K562 (cell line): ENCODE measurements around the gene ANKRD65. TPM values are rescaled to one million over a fixed set of nuclear protein-coding genes. Genes with fewer than 3 reads are reported as not detected.

Experiments
- ATF1 ChIP-seq, 2 experiments: fragments of 450-650 bp in 1 of 2; IDR thresholded peaks; 2 replicates each; pipeline ENCODE4 v1.6.1; 2016; ENCODE audit warnings: missing compliant biosample characterization in 1 of 2, missing genetic modification characterization in 1 of 2
- CBX2 ChIP-seq: fragments of 200-600 bp; sonication (generic); IDR thresholded peaks from one replicate; pipeline ENCODE4 v1.6.1; 2012; ENCODE audit warnings: mild to moderate bottlenecking, low read length, inconsistent platforms; ENCODE audit not compliant: insufficient read depth, poor library complexity, severe bottlenecking
- CHD2 ChIP-seq: IDR thresholded peaks from 2 replicates; pipeline ENCODE4 v1.6.1; 2011; ENCODE audit warnings: low read depth, low read length
- HNRNPUL1 ChIP-seq: fragments of 200-400 bp; formaldehyde crosslinking; IDR thresholded peaks from 2 replicates; pipeline ENCODE4 v1.6.1; 2017; ENCODE audit warnings: low read length
- NFIX ChIP-seq: fragments of 250-450 bp; sonication (Bioruptor Pico); IDR thresholded peaks from 2 replicates; pipeline ENCODE4 v1.4.0; 2020; ENCODE audit warnings: low read depth, mild to moderate bottlenecking, moderate library complexity
- RB1 ChIP-seq: fragments of 450-650 bp; IDR thresholded peaks from 2 replicates; pipeline ENCODE4 v1.6.1; 2017; ENCODE audit warnings: low read depth, mild to moderate bottlenecking
- TCF7L2 ChIP-seq: fragments of 150-350 bp; IDR thresholded peaks from 2 replicates; pipeline ENCODE4 v1.6.1; 2016; ENCODE audit warnings: low read depth, mild to moderate bottlenecking, low read length, moderate library complexity
- ZBTB7A ChIP-seq: IDR thresholded peaks from 2 replicates; pipeline ENCODE4 v1.6.1; 2011; ENCODE audit warnings: low read depth, mild to moderate bottlenecking, low read length, moderate library complexity, borderline replicate concordance; ENCODE audit not compliant: control insufficient read depth
- ZNF224 ChIP-seq: sonication (generic); formaldehyde crosslinking; IDR thresholded peaks from 2 replicates; pipeline ENCODE4 v1.8.0; 2022; ENCODE audit warnings: mild to moderate bottlenecking, missing genetic modification reagents
- ZNF695 ChIP-seq: fragments of 450-650 bp; formaldehyde crosslinking; IDR thresholded peaks from 2 replicates; pipeline ENCODE4 v1.4.0; 2020; ENCODE audit warnings: mild to moderate bottlenecking, moderate library complexity
- polyA plus RNA-seq, 8 experiments: library from polyadenylated mRNA; depleted of rRNA in 4 of 8; stranded (reverse) in 5 of 8; unstranded in 3 of 8; fragments of >200 nt; fragmentation: Nextera tagmentation in 2 of 8; fragmentation: Illumina TruSeq in 1 of 8; extraction: Ambion mirVana in 2 of 8; extraction: Trizol in 1 of 8; gene quantifications; 2 replicates each; pipeline versions ENCODE4 v1.2.1 to v1.2.3, GENCODE V29; 2011 to 2014; ENCODE audit warnings: inconsistent platforms in 1 of 8, missing spikeins in 1 of 8
- total RNA-seq, 7 experiments: library from RNA; depleted of rRNA in 6 of 7; stranded (reverse); fragments of >200 nt in 6 of 7; fragmentation: Illumina TruSeq in 2 of 7; extraction: Trizol in 2 of 7; gene quantifications; 2 replicates each; pipeline versions ENCODE4 v1.2.1 to v1.2.3, GENCODE V29; 2011 to 2021; ENCODE audit warnings: low replicate concordance in 1 of 7
- TF ChIP-seq, protein P1 (sequence below): fragments of 250-450 bp; sonication (Bioruptor Pico); IDR thresholded peaks from 2 replicates; pipeline ENCODE4 v1.9.0; 2021; ENCODE audit warnings: mild to moderate bottlenecking, inconsistent platforms
- TF ChIP-seq, protein P2 (sequence below): sonication (generic); formaldehyde crosslinking; IDR thresholded peaks from 2 replicates; pipeline ENCODE4 v1.5.0; 2020; ENCODE audit warnings: missing genetic modification reagents
- TF ChIP-seq, protein P3 (sequence below), 2 experiments: fragments of 450-650 bp in 1 of 2; sonication (generic) in 1 of 2; formaldehyde crosslinking; conservative IDR thresholded peaks; 2 replicates each; pipeline versions ENCODE4 v1.4.0 to v1.8.1; 2020 to 2022; ENCODE audit warnings: mild to moderate bottlenecking in 1 of 2, missing genetic modification reagents in 1 of 2
- TF ChIP-seq, protein P4 (sequence below): sonication (generic); formaldehyde crosslinking; IDR thresholded peaks from 2 replicates; pipeline ENCODE4 v1.8.0; 2023; ENCODE audit warnings: mild to moderate bottlenecking, missing genetic modification reagents
- TF ChIP-seq, protein P5 (sequence below): fragments of 250-450 bp; sonication (Bioruptor Pico); IDR thresholded peaks from 2 replicates; pipeline ENCODE4 v1.5.0; 2021
- TF ChIP-seq, protein P6 (sequence below): sonication (generic); formaldehyde crosslinking; IDR thresholded peaks from 2 replicates; pipeline ENCODE4 v1.8.1; 2022; ENCODE audit warnings: missing genetic modification reagents
- TF ChIP-seq, protein P7 (sequence below): conservative IDR thresholded peaks from 2 replicates; pipeline ENCODE4 v1.6.1; 2011; ENCODE audit warnings: low read depth, mild to moderate bottlenecking, low read length; ENCODE audit not compliant: control insufficient read depth

The ANKRD65 gene
- total and polyA plus RNA-seq, 9 of the 15 experiments (the other 6 are each of a cell fraction or from before 2014, with no cell fraction given) = not detected

DNA sequence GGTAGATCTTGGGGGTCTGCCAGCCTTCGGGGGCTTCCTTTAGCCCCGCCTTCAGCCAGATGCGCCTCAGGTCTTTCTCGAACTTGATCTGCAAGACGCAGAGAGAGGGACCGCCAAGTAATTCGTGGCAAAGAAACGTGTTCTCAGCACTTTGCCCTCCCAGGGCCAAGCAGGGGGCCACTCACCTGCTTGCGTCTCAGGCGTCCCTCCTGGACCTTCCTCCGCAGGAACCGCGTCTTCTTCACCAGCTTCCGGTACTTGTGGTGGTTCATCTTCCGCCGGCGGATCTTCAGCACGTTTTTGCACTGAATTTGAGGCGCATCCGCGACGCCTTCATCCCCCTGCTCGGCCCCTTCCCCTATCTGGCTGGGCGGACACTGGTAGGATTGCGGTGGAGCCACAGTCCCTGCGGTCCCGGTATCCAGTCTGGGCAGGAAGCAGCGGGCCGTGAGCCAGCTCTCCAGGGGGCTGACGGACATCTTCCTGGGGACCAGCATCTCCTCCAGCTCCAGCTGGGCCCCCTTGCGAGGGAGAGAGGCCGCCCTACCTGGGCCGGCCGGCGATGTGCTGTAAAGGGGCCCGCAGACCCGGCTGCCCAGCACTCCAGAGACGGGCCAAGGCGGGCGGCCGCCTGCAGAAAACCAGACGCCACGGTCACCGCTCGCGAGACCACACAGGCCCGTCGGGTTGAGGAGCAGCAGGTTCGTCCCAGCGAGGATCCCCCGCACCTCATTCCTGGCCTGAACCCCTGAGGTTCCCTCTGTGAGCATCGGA, 47.1 kb downstream of the ANKRD65 start (continued):
- TF ChIP-seq, protein P1, sequence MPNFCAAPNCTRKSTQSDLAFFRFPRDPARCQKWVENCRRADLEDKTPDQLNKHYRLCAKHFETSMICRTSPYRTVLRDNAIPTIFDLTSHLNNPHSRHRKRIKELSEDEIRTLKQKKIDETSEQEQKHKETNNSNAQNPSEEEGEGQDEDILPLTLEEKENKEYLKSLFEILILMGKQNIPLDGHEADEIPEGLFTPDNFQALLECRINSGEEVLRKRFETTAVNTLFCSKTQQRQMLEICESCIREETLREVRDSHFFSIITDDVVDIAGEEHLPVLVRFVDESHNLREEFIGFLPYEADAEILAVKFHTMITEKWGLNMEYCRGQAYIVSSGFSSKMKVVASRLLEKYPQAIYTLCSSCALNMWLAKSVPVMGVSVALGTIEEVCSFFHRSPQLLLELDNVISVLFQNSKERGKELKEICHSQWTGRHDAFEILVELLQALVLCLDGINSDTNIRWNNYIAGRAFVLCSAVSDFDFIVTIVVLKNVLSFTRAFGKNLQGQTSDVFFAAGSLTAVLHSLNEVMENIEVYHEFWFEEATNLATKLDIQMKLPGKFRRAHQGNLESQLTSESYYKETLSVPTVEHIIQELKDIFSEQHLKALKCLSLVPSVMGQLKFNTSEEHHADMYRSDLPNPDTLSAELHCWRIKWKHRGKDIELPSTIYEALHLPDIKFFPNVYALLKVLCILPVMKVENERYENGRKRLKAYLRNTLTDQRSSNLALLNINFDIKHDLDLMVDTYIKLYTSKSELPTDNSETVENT (CRISPR knock-in tag) = 0 out of 2 replicates have a peak, but pooled peaks have one; percentile 8
- TF ChIP-seq TCF7L2 = no peak
- no peak for TF ChIP-seq NFIX
- TF ChIP-seq, protein P2, sequence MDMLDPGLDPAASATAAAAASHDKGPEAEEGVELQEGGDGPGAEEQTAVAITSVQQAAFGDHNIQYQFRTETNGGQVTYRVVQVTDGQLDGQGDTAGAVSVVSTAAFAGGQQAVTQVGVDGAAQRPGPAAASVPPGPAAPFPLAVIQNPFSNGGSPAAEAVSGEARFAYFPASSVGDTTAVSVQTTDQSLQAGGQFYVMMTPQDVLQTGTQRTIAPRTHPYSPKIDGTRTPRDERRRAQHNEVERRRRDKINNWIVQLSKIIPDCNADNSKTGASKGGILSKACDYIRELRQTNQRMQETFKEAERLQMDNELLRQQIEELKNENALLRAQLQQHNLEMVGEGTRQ = no peak
- TF ChIP-seq RB1 = 0 out of 2 replicates have a peak, but pooled peaks have one; percentile 2
- TF ChIP-seq, protein P3, sequence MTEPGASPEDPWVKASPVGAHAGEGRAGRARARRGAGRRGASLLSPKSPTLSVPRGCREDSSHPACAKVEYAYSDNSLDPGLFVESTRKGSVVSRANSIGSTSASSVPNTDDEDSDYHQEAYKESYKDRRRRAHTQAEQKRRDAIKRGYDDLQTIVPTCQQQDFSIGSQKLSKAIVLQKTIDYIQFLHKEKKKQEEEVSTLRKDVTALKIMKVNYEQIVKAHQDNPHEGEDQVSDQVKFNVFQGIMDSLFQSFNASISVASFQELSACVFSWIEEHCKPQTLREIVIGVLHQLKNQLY (CRISPR knock-in tag; conservative IDR thresholded peaks at IDR 0.05) = 0 out of 4 replicates have a peak, but pooled peaks of 1 of the 2 experiments have one; percentile 37
- TF ChIP-seq CHD2 = peak; percentile 39; the same call in 1 of the 2 replicates
- TF ChIP-seq, protein P4, sequence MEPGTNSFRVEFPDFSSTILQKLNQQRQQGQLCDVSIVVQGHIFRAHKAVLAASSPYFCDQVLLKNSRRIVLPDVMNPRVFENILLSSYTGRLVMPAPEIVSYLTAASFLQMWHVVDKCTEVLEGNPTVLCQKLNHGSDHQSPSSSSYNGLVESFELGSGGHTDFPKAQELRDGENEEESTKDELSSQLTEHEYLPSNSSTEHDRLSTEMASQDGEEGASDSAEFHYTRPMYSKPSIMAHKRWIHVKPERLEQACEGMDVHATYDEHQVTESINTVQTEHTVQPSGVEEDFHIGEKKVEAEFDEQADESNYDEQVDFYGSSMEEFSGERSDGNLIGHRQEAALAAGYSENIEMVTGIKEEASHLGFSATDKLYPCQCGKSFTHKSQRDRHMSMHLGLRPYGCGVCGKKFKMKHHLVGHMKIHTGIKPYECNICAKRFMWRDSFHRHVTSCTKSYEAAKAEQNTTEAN = 0 out of 2 replicates have a peak, but pooled peaks have one; percentile 47
- TF ChIP-seq, protein P5, sequence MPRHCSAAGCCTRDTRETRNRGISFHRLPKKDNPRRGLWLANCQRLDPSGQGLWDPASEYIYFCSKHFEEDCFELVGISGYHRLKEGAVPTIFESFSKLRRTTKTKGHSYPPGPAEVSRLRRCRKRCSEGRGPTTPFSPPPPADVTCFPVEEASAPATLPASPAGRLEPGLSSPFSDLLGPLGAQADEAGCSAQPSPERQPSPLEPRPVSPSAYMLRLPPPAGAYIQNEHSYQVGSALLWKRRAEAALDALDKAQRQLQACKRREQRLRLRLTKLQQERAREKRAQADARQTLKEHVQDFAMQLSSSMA (CRISPR knock-in tag) = no peak
- no peak for TF ChIP-seq CBX2
- 0 out of 2 replicates have a peak, but pooled peaks have one; percentile 6 for TF ChIP-seq ZNF224 (CRISPR knock-in tag)
- TF ChIP-seq ATF1 (CRISPR knock-in tag; IDR thresholded peaks at IDR 0.05) = no peak
- no peak for TF ChIP-seq ATF1 (tag; IDR thresholded peaks at IDR 0.05)
- TF ChIP-seq, protein P6, sequence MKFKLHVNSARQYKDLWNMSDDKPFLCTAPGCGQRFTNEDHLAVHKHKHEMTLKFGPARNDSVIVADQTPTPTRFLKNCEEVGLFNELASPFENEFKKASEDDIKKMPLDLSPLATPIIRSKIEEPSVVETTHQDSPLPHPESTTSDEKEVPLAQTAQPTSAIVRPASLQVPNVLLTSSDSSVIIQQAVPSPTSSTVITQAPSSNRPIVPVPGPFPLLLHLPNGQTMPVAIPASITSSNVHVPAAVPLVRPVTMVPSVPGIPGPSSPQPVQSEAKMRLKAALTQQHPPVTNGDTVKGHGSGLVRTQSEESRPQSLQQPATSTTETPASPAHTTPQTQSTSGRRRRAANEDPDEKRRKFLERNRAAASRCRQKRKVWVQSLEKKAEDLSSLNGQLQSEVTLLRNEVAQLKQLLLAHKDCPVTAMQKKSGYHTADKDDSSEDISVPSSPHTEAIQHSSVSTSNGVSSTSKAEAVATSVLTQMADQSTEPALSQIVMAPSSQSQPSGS (CRISPR knock-in tag) = 0 out of 2 replicates have a peak, but pooled peaks have one; percentile 11
- no peak for TF ChIP-seq ZNF695 (CRISPR knock-in tag)
- TF ChIP-seq, protein P7, sequence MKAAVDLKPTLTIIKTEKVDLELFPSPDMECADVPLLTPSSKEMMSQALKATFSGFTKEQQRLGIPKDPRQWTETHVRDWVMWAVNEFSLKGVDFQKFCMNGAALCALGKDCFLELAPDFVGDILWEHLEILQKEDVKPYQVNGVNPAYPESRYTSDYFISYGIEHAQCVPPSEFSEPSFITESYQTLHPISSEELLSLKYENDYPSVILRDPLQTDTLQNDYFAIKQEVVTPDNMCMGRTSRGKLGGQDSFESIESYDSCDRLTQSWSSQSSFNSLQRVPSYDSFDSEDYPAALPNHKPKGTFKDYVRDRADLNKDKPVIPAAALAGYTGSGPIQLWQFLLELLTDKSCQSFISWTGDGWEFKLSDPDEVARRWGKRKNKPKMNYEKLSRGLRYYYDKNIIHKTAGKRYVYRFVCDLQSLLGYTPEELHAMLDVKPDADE = peak; percentile 43; the same call in 1 of the 2 replicates
- peak; percentile 10; the same call in 1 of the 2 replicates for TF ChIP-seq ZBTB7A
- TF ChIP-seq HNRNPUL1 = no peak
